ENCODE measurements around the gene COL5A3.

- TF ChIP-seq CTCF (IDR thresholded peaks at IDR 0.05), result no peak
- no peak for TF ChIP-seq POLR2A (IDR thresholded peaks at IDR 0.05)
These were observed 1.7 kb upstream of the COL5A3 start for GRCh38 chr19:10011974-10012373.

Data from Peyer's patch (tissue), 4 donors.